ENCODE measurements around the gene SUN1.
A peak's percentile ranks its signal among the peaks of the same experiment; 100 is the strongest.
"Not testable (repeated sequence)": the region's sequence is repeated elsewhere in the genome, so short reads cannot be mapped to it uniquely, and the experiment has no call there.

SUN1 gene, protein sequence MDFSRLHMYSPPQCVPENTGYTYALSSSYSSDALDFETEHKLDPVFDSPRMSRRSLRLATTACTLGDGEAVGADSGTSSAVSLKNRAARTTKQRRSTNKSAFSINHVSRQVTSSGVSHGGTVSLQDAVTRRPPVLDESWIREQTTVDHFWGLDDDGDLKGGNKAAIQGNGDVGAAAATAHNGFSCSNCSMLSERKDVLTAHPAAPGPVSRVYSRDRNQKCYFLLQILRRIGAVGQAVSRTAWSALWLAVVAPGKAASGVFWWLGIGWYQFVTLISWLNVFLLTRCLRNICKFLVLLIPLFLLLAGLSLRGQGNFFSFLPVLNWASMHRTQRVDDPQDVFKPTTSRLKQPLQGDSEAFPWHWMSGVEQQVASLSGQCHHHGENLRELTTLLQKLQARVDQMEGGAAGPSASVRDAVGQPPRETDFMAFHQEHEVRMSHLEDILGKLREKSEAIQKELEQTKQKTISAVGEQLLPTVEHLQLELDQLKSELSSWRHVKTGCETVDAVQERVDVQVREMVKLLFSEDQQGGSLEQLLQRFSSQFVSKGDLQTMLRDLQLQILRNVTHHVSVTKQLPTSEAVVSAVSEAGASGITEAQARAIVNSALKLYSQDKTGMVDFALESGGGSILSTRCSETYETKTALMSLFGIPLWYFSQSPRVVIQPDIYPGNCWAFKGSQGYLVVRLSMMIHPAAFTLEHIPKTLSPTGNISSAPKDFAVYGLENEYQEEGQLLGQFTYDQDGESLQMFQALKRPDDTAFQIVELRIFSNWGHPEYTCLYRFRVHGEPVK

GRCh38 chr7:832167-832967 lies at the start of gene SUN1:
Gene SUN1 (plus strand): TSS chr7:832476. CDS start chr7:832525, 49 bp downstream.
- DNase-seq: peak; percentile 72

DNA sequence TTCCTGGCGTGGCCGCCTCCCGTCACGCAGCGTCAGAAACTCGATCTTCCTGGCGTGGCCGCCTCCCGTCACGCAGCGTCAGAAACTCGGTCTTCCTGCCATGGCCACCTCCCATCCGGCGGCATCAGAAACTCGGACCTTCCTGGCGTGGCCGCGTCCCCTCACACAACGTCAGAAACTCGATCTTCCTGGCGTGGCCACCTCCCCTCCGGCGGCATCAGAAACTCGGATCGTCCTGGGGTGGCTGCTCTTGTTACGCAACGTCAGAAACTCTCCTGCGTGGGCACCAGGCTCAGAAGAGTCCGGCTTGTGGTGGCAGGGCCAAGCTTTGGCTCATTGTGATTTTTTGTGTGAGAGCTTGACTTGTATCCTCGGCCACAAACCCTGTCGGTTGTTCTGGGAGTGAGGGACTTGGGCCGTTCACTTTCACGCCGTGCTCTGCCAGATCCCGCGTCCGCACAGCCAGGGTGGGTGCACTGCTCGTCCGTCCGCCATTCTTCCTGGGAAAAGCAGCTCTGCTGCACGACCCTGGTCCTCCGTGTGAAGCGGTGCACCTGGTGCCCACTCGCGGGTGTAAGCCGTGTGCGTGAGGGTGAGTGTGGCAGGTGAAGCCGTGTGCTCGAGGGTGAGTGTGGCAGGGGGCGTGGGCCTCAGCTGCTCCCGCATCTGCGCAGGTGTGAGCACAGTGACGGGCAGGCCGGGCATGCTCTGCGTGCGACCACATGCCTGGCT lies 49.4 kb upstream of the SUN1 start:
- DNase-seq: no peak

- DNase-seq: no peak
Observed at GRCh38 chr7:783556-784490, 48.5 kb upstream of the SUN1 start.

- no peak for DNase-seq
Observed at GRCh38 chr7:784971-785370, 47.3 kb upstream of the SUN1 start.

GRCh38 chr7:785416-785815 lies 46.9 kb upstream of the SUN1 start:
- DNase-seq: no peak

DNA sequence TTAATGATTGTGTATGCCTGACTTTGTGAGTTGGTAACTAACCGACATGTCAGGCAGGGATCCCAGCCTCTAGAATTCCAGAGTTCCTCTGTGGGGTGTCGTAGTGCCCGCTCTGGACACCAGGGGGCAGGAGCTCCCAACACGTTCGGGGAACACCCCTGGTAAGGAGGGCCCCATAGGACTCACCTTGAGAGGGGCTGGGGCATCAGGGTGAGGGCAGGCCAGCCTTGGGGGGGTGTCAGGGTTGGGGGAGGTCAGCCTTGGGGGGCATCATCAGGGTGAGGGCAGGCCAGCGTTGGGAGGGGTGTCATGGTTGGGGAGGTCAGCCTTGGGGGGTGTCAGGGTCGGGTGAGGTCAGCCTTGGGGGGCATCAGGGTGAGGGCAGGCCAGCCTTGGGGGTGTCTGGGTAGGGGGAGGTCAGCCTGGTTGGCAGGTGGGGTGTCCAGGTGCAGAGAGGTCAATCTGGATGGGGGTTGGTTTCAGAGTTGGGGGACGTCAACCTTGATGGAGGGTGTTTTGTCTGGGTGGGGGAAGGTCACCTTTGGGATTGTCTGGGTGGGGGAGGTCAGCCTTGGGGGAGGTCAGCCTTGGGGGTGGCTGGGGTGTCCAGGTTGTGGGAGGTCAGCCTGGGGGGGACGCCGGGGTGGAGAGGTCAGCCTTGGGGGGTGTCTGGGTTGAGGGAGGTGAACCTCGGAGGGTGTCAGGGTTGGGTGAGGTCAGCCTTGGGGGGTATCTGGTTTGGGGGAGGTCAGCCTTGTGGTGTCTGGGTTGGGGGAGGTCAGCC lies 45.6 kb upstream of the SUN1 start:
- DNase-seq: peak; percentile 55

DNA sequence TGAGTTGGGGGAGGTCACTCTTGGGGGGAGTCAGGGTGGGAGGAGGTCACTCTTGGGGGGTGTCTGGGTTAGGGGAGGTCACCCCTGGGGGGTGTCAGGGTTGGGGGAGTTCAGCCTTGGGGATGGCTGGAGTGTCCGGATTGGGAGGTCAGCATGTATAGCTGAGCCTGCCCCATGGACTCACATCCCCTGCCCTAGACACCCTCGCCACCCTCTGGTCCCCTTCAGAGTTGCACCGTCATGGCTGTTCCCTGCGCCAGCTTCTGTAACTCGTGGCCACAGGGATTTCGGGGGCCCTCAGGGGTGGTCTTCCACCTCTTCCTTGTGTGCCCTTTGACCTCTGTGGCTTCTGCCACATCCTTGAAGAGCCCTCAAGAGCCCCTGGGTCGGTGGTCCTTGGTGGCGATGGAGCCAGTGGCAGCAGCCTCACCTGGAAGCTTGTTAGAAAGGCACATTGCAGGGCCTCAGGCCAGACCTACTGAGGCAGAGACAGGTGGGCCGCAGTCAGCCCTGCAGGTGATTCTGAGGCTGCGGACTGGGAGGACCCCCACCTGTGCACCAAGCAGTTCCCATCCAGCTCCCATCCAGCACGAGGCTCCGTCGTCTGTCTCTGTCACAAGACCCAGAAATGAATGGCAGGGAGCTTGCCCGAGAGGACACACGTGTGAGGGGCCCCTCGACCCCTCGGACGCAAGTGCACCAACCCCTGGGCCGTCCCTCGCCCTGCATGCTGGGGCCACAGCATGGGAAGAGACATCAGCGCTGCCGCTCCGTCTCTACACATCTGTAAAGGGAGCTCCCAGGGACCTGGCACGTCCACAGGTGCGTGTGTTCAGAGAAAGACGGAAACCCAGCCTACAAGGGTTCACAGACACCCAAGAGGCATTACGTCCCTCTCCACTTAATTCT lies 44.7 kb upstream of the SUN1 start:
- no peak for DNase-seq

DNA sequence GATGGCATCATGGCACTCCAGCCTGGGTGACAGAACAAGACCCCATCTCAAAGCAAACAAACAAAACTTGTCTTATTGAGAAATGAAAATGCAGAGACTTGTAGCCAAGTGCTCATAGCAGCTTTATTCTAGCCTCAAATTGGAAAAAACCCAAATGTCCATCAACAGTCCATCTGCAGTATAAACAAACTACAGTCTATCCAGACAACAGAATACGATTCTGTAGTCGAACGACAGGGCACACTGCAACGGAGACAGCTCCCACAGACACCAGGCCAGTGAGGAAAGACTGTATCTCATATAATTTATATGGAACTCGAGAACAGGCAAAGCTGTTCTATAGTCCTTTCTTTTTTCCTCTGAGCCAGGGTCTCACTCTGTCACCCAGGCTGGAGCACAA lies 40.8 kb upstream of the SUN1 start:
- DNase-seq: no peak

DNA sequence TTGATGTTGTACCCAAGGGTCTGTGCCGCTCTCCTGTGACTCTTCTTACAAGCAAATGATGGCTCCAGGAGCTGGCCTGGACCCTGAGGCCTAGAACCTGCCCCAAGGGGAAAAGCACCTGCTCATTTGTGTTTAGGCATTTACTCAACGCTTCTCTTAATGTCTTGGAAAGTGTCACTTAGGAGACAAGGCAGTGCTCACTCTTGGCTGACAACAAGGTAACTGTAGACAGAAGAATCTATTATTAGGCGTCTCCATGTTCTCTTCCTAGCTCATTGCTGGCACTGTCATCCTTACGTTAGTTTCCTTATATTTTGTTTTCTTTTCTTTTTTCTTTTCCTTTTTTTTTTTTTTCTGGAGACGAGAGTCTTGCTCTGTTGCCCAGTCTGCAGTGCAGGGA lies 38.1 kb upstream of the SUN1 start:
- no peak for DNase-seq

GRCh38 chr7:794671-795329 lies 37.5 kb upstream of the SUN1 start:
- DNase-seq: no peak

DNA sequence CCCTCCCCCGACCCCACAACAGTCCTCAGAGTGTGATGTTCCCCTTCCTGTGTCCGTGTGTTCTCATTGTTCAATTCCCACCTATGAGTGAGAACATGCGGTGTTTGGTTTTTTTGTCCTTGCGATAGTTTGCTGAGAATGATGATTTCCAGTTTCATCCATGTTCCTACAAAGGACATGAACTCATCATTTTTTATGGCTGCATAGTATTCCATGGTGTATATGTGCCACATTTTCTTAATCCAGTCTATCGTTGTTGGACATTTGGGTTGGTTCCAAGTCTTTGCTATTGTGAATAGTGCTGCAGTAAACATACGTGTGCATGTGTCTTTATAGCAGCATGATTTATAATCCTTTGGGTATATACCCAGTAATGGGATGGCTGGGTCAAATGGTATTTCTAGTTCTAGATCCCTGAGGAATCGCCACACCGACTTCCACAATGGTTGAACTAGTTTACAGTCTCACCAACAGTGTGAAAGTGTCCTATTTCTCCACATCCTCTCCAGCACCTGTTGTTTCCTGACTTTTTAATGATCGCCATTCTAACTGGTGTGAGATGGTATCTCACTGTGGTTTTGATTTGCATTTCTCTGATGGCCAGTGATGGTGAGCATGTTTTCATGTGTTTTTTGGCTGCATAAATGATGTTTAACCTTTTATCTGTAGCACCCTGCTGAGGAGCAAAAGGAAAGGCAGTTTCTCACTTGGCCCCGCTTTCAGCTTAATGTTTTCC lies 35.7 kb upstream of the SUN1 start:
- DNase-seq: not testable (repeated sequence)

DNA sequence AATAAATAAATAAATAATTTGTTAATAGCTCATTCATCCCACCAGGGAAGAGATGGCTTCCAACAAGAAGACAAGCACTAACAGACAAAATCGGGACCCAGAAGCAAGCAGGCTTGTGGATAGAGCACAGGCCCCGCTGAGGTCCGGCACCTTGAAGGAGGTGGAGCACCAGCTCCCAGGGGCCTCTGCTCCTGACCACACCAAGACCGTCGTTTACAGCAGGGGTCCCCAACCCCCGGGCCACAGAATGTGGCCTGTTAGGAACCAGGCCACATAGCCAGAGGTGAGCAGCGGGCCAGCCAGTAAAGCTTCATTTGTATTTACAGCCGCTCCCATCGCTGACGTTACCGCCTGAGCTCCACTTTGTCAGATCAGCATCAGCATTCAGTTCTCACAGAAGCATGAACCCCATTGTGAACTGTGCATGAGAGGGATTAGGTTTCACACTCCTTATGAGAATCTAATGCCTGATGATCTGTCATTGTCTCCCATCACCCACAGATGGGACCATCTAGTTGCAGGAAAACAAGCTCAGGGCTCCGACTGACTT lies 33.3 kb upstream of the SUN1 start:
- no peak for DNase-seq

- no peak for DNase-seq
Observed at GRCh38 chr7:800692-801091, 31.6 kb upstream of the SUN1 start.

- not testable (repeated sequence) for DNase-seq
Observed at GRCh38 chr7:801351-801750, 30.9 kb upstream of the SUN1 start.

DNA sequence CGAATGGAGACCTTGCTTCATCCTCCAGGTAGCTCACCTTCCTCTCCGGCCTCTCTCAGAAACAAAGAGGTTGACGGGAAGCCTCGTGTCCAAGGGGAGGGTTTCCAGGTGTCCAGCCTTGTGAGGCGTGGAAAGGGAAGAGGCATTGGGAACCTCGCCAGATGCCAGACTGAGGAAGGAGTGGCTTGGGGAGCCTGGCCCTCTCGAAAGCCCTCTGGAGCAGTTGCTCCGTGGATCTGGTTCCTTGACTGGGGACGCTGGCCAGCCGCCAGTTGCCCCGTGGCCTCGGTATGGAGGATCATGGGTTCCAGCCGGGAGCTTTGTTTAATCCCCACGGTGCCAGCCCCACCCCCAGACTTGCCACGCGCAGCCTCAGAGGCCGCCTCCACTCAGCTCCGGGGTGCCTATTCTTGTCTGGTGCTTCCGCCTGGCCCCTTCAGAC lies 30.3 kb upstream of the SUN1 start:
- no peak for DNase-seq

DNA sequence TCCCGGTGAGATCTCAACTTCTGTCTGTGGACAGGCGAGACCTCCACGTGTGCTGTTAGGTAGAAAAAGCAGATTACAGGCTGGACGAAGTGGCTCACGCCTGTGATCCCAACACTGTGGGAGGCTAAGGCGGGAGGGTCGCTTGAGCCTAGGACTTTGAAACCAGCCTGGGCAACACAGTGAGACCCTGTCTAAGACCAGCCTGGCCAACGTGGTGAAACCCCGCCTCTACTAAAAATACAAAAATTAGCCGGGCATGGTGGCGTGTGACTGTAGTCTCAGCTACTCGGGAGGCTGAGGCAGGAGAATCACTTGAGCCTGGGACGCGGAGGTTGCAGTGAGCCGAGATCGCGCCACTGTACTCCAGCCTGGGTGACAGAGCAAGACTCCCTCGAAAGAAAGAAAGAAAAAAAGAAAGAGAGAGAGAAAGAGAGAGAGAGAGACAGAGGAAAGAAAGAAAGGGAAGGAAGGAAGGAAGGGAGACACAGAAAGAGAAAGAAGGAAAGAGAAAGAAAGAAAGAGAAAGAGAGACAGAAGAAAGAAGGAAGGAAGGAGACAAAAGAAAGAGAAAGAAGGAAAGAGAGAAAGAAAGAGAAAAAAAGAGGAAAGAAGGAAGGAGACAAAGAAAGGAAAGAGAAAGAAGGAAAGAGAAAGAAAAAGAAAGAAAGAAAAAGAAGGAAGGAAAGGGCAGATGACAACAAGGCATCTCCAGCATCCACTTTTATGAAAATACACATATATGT lies 29.6 kb upstream of the SUN1 start:
- DNase-seq: no peak

DNA sequence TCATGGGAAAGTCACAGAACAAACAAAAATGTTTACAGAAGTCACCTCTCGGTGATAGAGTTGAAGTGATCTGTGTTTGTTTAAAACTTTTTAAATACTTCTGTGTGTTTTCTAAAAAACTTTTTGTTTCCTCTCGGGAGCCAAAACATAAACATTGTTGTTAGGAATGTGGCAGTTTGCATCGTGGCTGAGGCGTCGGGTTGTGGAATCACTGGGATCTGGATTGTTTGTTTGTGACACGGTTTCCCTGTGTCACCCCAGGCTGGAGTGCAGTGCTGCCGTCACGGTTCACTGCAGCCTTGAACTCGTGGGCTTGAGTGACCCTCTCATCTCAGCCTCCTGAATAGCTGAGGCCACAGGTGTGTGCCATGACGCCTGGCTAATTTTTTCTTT lies 29.0 kb upstream of the SUN1 start:
- DNase-seq: no peak

Data from activated CD4-positive, alpha-beta T cell treated with anti-CD3 and anti-CD28 coated beads, Interleukin-2, amount 50 U/mL, for 16 hours (primary cell).